ENCODE measurements around the gene CACNA1C.

- TF ChIP-seq CTCF (conservative IDR thresholded peaks at IDR 0.05; ENCODE audit: low read depth, low read length) (no peak), MAZ (IDR thresholded peaks at IDR 0.05; ENCODE audit: borderline replicate concordance, low read depth, low read length) (no peak), MAFK (IDR thresholded peaks at IDR 0.05; ENCODE audit: low read depth, low read length) (no peak), POLR2A (IDR thresholded peaks at IDR 0.05; ENCODE audit: low read depth, low read length) (no peak), CHD1 (IDR thresholded peaks at IDR 0.05; ENCODE audit: low read depth, low read length) (no peak), BHLHE40 (IDR thresholded peaks at IDR 0.05; ENCODE audit: low read depth, low read length) (no peak), RCOR1 (IDR thresholded peaks at IDR 0.05; ENCODE audit: insufficient replicate concordance, low read length) (no peak), FOS (IDR thresholded peaks at IDR 0.05; ENCODE audit: low read depth, low read length) (no peak), USF2 (IDR thresholded peaks at IDR 0.05; ENCODE audit: low read depth, low read length) (no peak), MXI1 (IDR thresholded peaks at IDR 0.05; ENCODE audit: borderline replicate concordance, low read depth, low read length) (no peak), RAD21 (IDR thresholded peaks at IDR 0.05; ENCODE audit: low read length) (no peak), ELK1 (IDR thresholded peaks at IDR 0.05; ENCODE audit: borderline replicate concordance, low read depth, low read length) (no peak), CEBPB (IDR thresholded peaks at IDR 0.05; ENCODE audit: low read depth, low read length) (no peak), NFE2L2 (IDR thresholded peaks at IDR 0.05; ENCODE audit: low read depth, low read length) (no peak)
These were observed 395.1 kb downstream of the CACNA1C start for GRCh38 chr12:2447861-2448260.

All from IMR-90 (cell line).